NT2/D1 (cell line): ENCODE measurements around the gene MSGN1.

Experiments
- SUZ12 ChIP-seq: IDR thresholded peaks from 2 replicates; pipeline ENCODE4 v1.6.1; 2011; ENCODE audit not compliant: insufficient read length, insufficient read depth; ENCODE audit errors: extremely low read depth
- YY1 ChIP-seq: IDR thresholded peaks from 2 replicates; pipeline ENCODE4 v1.6.1; 2011; ENCODE audit not compliant: insufficient read length, insufficient read depth
- ZNF274 ChIP-seq: IDR thresholded peaks from 2 replicates; pipeline ENCODE4 v1.6.1; 2011; ENCODE audit warnings: mild to moderate bottlenecking, low read depth, low read length

DNA sequence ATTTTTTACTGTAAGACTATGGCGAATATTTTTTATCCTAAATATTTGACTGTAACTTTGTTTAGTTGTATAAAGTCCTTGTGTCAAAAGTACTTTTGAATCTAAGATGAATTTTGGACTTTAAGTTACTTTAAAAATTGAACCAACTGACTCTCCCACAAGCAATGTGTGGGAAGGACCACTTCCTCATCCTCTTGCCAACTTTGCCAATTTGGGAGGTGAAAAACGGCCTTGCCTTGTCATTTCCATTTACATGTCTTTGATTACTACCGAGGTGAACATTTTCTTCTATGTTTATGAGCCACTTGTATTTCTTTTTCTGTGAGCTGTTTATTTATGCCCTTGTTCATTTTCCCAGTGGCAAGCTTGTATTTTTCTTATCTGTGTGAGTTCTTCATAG, 12.8 kb upstream of the MSGN1 start:
- TF ChIP-seq YY1 (no peak), ZNF274 (no peak), SUZ12 (no peak)
